ENCODE measurements around the gene UPK1B. TPM values are rescaled to one million over a fixed set of nuclear protein-coding genes. Genes with fewer than 3 reads are reported as not detected.
"Not testable (repeated sequence)": the region's sequence is repeated elsewhere in the genome, so short reads cannot be mapped to it uniquely, and the experiment has no call there.

Gene UPK1B
- total RNA-seq, 1 experiment from 2014 or later, result 0.42 TPM

- TF ChIP-seq CBFB (CRISPR knock-in tag; IDR thresholded peaks at IDR 0.05; ENCODE audit: low read depth), result peak; percentile 49; the same call in 1 of the 2 replicates
- peak; percentile 76 for TF ChIP-seq MYBL2 (CRISPR knock-in tag; IDR thresholded peaks at IDR 0.05)
- TF ChIP-seq MAX (CRISPR knock-in tag; IDR thresholded peaks at IDR 0.05), result peak; percentile 95
- 0 out of 2 replicates have a peak, but pooled peaks have one; percentile 70 for TF ChIP-seq FOXP1 (CRISPR knock-in tag; IDR thresholded peaks at IDR 0.05; ENCODE audit: borderline replicate concordance)
- no peak for TF ChIP-seq NFYB (CRISPR knock-in tag; conservative IDR thresholded peaks at IDR 0.05; ENCODE audit: low read depth)
- no peak for TF ChIP-seq ZNF138 (CRISPR knock-in tag; conservative IDR thresholded peaks at IDR 0.05)
- 0 out of 2 replicates have a peak, but pooled peaks have one; percentile 30 for TF ChIP-seq FOXK1 (CRISPR knock-in tag; IDR thresholded peaks at IDR 0.05)
- TF ChIP-seq ETV6 (CRISPR knock-in tag; IDR thresholded peaks at IDR 0.05), result peak; percentile 69; the same call in 1 of the 2 replicates
- peak; percentile 59 for TF ChIP-seq ZNF232 (CRISPR knock-in tag; IDR thresholded peaks at IDR 0.05)
- 0 out of 2 replicates have a peak, but pooled peaks have one; percentile 71 for TF ChIP-seq NR3C1 (CRISPR knock-in tag; conservative IDR thresholded peaks at IDR 0.05; ENCODE audit: low read depth)
- TF ChIP-seq CREM (CRISPR knock-in tag; IDR thresholded peaks at IDR 0.05), result peak; percentile 45; the same call in 1 of the 2 replicates
- TF ChIP-seq SMAD4 (CRISPR knock-in tag; IDR thresholded peaks at IDR 0.05), result no peak
- TF ChIP-seq TCF7 (CRISPR knock-in tag; IDR thresholded peaks at IDR 0.05; ENCODE audit: low read depth), result no peak
- no peak for TF ChIP-seq IRF2 (CRISPR knock-in tag; IDR thresholded peaks at IDR 0.05; ENCODE audit: borderline replicate concordance, low read depth)
- TF ChIP-seq FOXP4 (CRISPR knock-in tag; IDR thresholded peaks at IDR 0.05), result peak; percentile 86
- TF ChIP-seq CREB1 (CRISPR knock-in tag; IDR thresholded peaks at IDR 0.05), result peak; percentile 76
- peak; percentile 92 for TF ChIP-seq HMGXB4 (CRISPR knock-in tag; IDR thresholded peaks at IDR 0.05)
- 0 out of 2 replicates have a peak, but pooled peaks have one; percentile 31 for TF ChIP-seq SP1 (CRISPR knock-in tag; conservative IDR thresholded peaks at IDR 0.05)
These were observed 67.4 kb downstream of the UPK1B start, which contains the start of gene B4GALT4 (continued) for GRCh38 chr3:119240591-119241434.

- CTCF ChIA-PET, result interaction anchor here (1.2 to 2.2 kb wide), 11 partner anchors 10 to 156 kb away, joined by 3 to 28 read pairs (median 9); no protein-coding TSS in a partner anchor
- H3K4me3 Mint-ChIP-seq, H3K27ac Mint-ChIP-seq: not testable (repeated sequence)
These were observed 69.1 kb downstream of the UPK1B start for GRCh38 chr3:119242387-119243057.

GRCh38 chr3:119243058-119243529 is 69.7 kb downstream of the UPK1B start:
- H3K27me3 Mint-ChIP-seq (ENCODE audit: low read depth); H3K4me3 Mint-ChIP-seq; CTCF ChIA-PET; H3K27ac Mint-ChIP-seq; POLR2A ChIA-PET; DNase-seq (ENCODE audit: low spot score); ATAC-seq: not testable (repeated sequence)
- Mint-ChIP-seq H3K36me3 (peaks cover 17% of the 10 kb centered on the region), H3K9me3 (peaks cover 19% of the 10 kb centered on the region), H3K4me1 (peaks cover 13% of the 10 kb centered on the region)

More at GRCh38 chr3:119242387-119243057, 69.1 kb downstream of the UPK1B start:
- POLR2A ChIA-PET; H3K27me3 Mint-ChIP-seq (ENCODE audit: low read depth); DNase-seq (ENCODE audit: low spot score); ATAC-seq: not testable (repeated sequence)
- peaks cover 14% of the 10 kb centered on the region for H3K9me3 Mint-ChIP-seq
- peaks cover 13% of the 10 kb centered on the region for H3K4me1 Mint-ChIP-seq
- peaks cover 12% of the 10 kb centered on the region for H3K36me3 Mint-ChIP-seq

Data from WTC11 (cell line).